ENCODE results near the gene ATF6.

DNA sequence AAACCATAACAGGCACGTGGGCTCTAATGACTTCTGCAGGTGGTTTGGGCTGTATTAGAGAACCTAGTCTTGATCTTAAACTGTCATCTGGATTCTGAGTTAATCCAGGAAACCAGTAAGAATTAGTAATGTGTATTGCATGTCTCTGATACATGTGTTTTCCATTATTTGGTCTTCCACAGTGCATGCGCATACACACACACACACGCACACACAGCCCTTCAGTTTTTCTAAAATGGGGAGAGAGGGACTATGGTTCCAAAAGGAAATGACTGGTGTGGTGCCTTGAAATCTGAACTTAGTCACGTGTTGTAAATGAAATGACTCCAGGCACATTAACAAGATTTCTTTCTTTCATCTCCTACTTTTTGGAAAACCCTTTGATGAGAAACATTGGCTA lies 190.0 kb downstream of the ATF6 start:
- TF ChIP-seq, protein P1, sequence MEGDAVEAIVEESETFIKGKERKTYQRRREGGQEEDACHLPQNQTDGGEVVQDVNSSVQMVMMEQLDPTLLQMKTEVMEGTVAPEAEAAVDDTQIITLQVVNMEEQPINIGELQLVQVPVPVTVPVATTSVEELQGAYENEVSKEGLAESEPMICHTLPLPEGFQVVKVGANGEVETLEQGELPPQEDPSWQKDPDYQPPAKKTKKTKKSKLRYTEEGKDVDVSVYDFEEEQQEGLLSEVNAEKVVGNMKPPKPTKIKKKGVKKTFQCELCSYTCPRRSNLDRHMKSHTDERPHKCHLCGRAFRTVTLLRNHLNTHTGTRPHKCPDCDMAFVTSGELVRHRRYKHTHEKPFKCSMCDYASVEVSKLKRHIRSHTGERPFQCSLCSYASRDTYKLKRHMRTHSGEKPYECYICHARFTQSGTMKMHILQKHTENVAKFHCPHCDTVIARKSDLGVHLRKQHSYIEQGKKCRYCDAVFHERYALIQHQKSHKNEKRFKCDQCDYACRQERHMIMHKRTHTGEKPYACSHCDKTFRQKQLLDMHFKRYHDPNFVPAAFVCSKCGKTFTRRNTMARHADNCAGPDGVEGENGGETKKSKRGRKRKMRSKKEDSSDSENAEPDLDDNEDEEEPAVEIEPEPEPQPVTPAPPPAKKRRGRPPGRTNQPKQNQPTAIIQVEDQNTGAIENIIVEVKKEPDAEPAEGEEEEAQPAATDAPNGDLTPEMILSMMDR (IDR thresholded peaks at IDR 0.05; ENCODE audit: low read depth, low read length) = no peak
- TF ChIP-seq, protein P2, sequence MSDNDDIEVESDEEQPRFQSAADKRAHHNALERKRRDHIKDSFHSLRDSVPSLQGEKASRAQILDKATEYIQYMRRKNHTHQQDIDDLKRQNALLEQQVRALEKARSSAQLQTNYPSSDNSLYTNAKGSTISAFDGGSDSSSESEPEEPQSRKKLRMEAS (IDR thresholded peaks at IDR 0.05; ENCODE audit: low read depth, low read length) = no peak
- no peak for TF ChIP-seq POLR2A (IDR thresholded peaks at IDR 0.05; ENCODE audit: extremely low read depth, insufficient read length)
- no peak for TF ChIP-seq MYC (IDR thresholded peaks at IDR 0.05; ENCODE audit: low read depth, low read length)

Data from NB4 (cell line).